ENCODE data around the gene MYPN.

- no peak for TF ChIP-seq POLR2A (IDR thresholded peaks at IDR 0.05; ENCODE audit: low read depth, low read length)
- TF ChIP-seq POLR2AphosphoS5 (IDR thresholded peaks at IDR 0.05; ENCODE audit: low read depth, low read length) = no peak
Observed at GRCh38 chr10:68235581-68235980, 126.3 kb downstream of the MYPN start.

Data from GM12891 (cell line).